Activated CD4-positive, alpha-beta T cell treated with anti-CD3 and anti-CD28 coated beads, Interleukin-2, amount 10 ng/mL, durations not matched to agents 7 days and 5 days (primary cell): Measurements from ENCODE around the gene EEFSEC. TPM values are rescaled to one million over a fixed set of nuclear protein-coding genes. Genes with fewer than 3 reads are reported as not detected.

ENCODE experiments used
- CTCF ChIA-PET: fragments of 350-600 bp; sonication (Branson Sonifier 250); formaldehyde crosslinking; loops from one replicate; lab custom pipeline; 2021; ENCODE audit warnings: antibody characterized with exemption; lab: Charles Lee
- POLR2A ChIA-PET: fragments of 350-600 bp; sonication (Branson Sonifier 250); formaldehyde crosslinking; loops from one replicate; lab custom pipeline; 2021; ENCODE audit warnings: antibody characterized with exemption; lab: Charles Lee
- DNase-seq: peaks from one replicate; pipeline ENCODE4 v3.0.0-alpha.2; 2020
- H3K27ac Mint-ChIP-seq: one replicate; pipeline ENCODE4 v1.8.0; 2021; ENCODE audit warnings: mild to moderate bottlenecking, moderate library complexity, mixed read lengths
- H3K27me3 Mint-ChIP-seq: one replicate; pipeline ENCODE4 v1.8.0; 2021; ENCODE audit warnings: mixed read lengths
- H3K36me3 Mint-ChIP-seq: one replicate; pipeline ENCODE4 v1.8.0; 2021; ENCODE audit warnings: low read depth, mixed read lengths
- H3K4me1 Mint-ChIP-seq: one replicate; pipeline ENCODE4 v1.8.0; 2021; ENCODE audit warnings: mixed read lengths
- H3K4me3 Mint-ChIP-seq: one replicate; pipeline ENCODE4 v1.8.0; 2021; ENCODE audit warnings: mild to moderate bottlenecking, moderate library complexity, mixed read lengths
- H3K9me3 Mint-ChIP-seq: one replicate; pipeline ENCODE4 v1.8.0; 2021; ENCODE audit warnings: mixed read lengths
- total RNA-seq, 2 experiments: library from RNA; stranded (reverse); gene quantifications; one replicate each; pipeline ENCODE4 v1.2.3, GENCODE V29; 2021

The EEFSEC gene
- total RNA-seq, 2 experiments from 2014 or later = 16.6 to 17.1 TPM

- no peaks in the 10 kb centered on the region for H3K27me3 Mint-ChIP-seq
- POLR2A ChIA-PET = no interaction called here
- no peaks in the 10 kb centered on the region for H3K4me1 Mint-ChIP-seq
- no peaks in the 10 kb centered on the region for H3K36me3 Mint-ChIP-seq
- H3K4me3 Mint-ChIP-seq = no peak overlapping the region
- CTCF ChIA-PET = interaction anchor here (0.6 to 1.3 kb wide), 3 partner anchors 24 to 447 kb away, joined by 3 to 4 read pairs (median 3); no protein-coding TSS in a partner anchor
- H3K9me3 Mint-ChIP-seq = no peaks in the 10 kb centered on the region
- no peak for DNase-seq
- no peak overlapping the region for H3K27ac Mint-ChIP-seq
Observed at GRCh38 chr3:128359846-128360642, 206.8 kb downstream of the EEFSEC start.

GRCh38 chr3:128360705-128361271, 207.5 kb downstream of the EEFSEC start:
- POLR2A ChIA-PET = no interaction called here

GRCh38 chr3:128362026-128362965, 209.0 kb downstream of the EEFSEC start:
- Mint-ChIP-seq H3K4me1 (no peaks in the 10 kb centered on the region), H3K9me3 (no peaks in the 10 kb centered on the region), H3K36me3 (no peaks in the 10 kb centered on the region), H3K4me3 (no peak overlapping the region), H3K27ac (no peak overlapping the region), H3K27me3 (no peaks in the 10 kb centered on the region)
- ChIA-PET POLR2A (no interaction called here), CTCF (interaction anchor here (1.1 to 1.7 kb wide), 3 partner anchors 8 to 18 kb away, joined by 3 to 5 read pairs (median 4); no protein-coding TSS in a partner anchor)
- DNase-seq = no peak

More at GRCh38 chr3:128360705-128361271, 207.5 kb downstream of the EEFSEC start:
- Mint-ChIP-seq H3K27ac (no peak overlapping the region), H3K27me3 (no peaks in the 10 kb centered on the region), H3K4me1 (no peaks in the 10 kb centered on the region), H3K4me3 (no peak overlapping the region), H3K9me3 (no peaks in the 10 kb centered on the region), H3K36me3 (no peaks in the 10 kb centered on the region)
- no peak for DNase-seq
- CTCF ChIA-PET = interaction anchor here (0.6 to 1.3 kb wide), 2 partner anchors 23 to 448 kb away, joined by 3 to 4 read pairs; no protein-coding TSS in a partner anchor

GRCh38 chr3:128364291-128364690, 211.0 kb downstream of the EEFSEC start:
- Mint-ChIP-seq H3K9me3 (no peaks in the 10 kb centered on the region), H3K27ac (no peak overlapping the region), H3K4me1 (no peaks in the 10 kb centered on the region), H3K27me3 (no peaks in the 10 kb centered on the region), H3K36me3 (no peaks in the 10 kb centered on the region), H3K4me3 (no peak overlapping the region)
- ChIA-PET CTCF (no interaction called here), POLR2A (no interaction called here)
- DNase-seq = no peak

GRCh38 chr3:128364808-128365360, 211.6 kb downstream of the EEFSEC start:
- no peaks in the 10 kb centered on the region for H3K27me3 Mint-ChIP-seq
- H3K36me3 Mint-ChIP-seq = no peaks in the 10 kb centered on the region
- no peak overlapping the region for H3K27ac Mint-ChIP-seq
- ChIA-PET POLR2A (no interaction called here), CTCF (interaction anchor here (0.8 kb wide), 1 partner anchor 18 kb away, joined by 3 read pairs; no protein-coding TSS in a partner anchor)
- no peaks in the 10 kb centered on the region for H3K9me3 Mint-ChIP-seq
- no peak overlapping the region for H3K4me3 Mint-ChIP-seq
- no peak for DNase-seq
- H3K4me1 Mint-ChIP-seq = no peaks in the 10 kb centered on the region

- no peak overlapping the region for H3K4me3 Mint-ChIP-seq
- no peaks in the 10 kb centered on the region for H3K9me3 Mint-ChIP-seq
- no peaks in the 10 kb centered on the region for H3K4me1 Mint-ChIP-seq
- ChIA-PET POLR2A (no interaction called here), CTCF (no interaction called here)
- H3K36me3 Mint-ChIP-seq = no peaks in the 10 kb centered on the region
- no peaks in the 10 kb centered on the region for H3K27me3 Mint-ChIP-seq
- no peak for DNase-seq
- no peak overlapping the region for H3K27ac Mint-ChIP-seq
Observed at GRCh38 chr3:128366136-128366535, 212.9 kb downstream of the EEFSEC start.

- no peaks in the 10 kb centered on the region for H3K36me3 Mint-ChIP-seq
- no peaks in the 10 kb centered on the region for H3K27me3 Mint-ChIP-seq
- DNase-seq = no peak
- no peak overlapping the region for H3K4me3 Mint-ChIP-seq
- ChIA-PET POLR2A (no interaction called here), CTCF (no interaction called here)
- H3K27ac Mint-ChIP-seq = no peak overlapping the region
- H3K4me1 Mint-ChIP-seq = no peaks in the 10 kb centered on the region
- no peaks in the 10 kb centered on the region for H3K9me3 Mint-ChIP-seq
Observed at GRCh38 chr3:128366652-128367051, 213.4 kb downstream of the EEFSEC start.

GRCh38 chr3:128367221-128367620, 213.9 kb downstream of the EEFSEC start:
- Mint-ChIP-seq H3K36me3 (no peaks in the 10 kb centered on the region), H3K4me3 (no peak overlapping the region), H3K27me3 (no peaks in the 10 kb centered on the region), H3K4me1 (no peaks in the 10 kb centered on the region), H3K27ac (no peak overlapping the region), H3K9me3 (no peaks in the 10 kb centered on the region)
- ChIA-PET CTCF (no interaction called here), POLR2A (no interaction called here)
- no peak for DNase-seq

- no peaks in the 10 kb centered on the region for H3K36me3 Mint-ChIP-seq
- no peaks in the 10 kb centered on the region for H3K9me3 Mint-ChIP-seq
- no peak for DNase-seq
- no peaks in the 10 kb centered on the region for H3K27me3 Mint-ChIP-seq
- POLR2A ChIA-PET = no interaction called here
- no peak overlapping the region for H3K27ac Mint-ChIP-seq
- no peak overlapping the region for H3K4me3 Mint-ChIP-seq
- CTCF ChIA-PET = interaction anchor here (1.1 kb wide), 1 partner anchor 20 kb away, joined by 4 read pairs; no protein-coding TSS in a partner anchor
- H3K4me1 Mint-ChIP-seq = peaks cover 4% of the 10 kb centered on the region
Observed at GRCh38 chr3:128367761-128368160, 214.5 kb downstream of the EEFSEC start.

GRCh38 chr3:128368626-128369025, 215.3 kb downstream of the EEFSEC start:
- ChIA-PET CTCF (interaction anchor here (1.1 kb wide), 3 partner anchors 12 to 46 kb away, joined by 3 to 5 read pairs (median 4); no protein-coding TSS in a partner anchor), POLR2A (no interaction called here)
- peaks cover 4% of the 10 kb centered on the region for H3K4me1 Mint-ChIP-seq
- no peaks in the 10 kb centered on the region for H3K27me3 Mint-ChIP-seq
- no peaks in the 10 kb centered on the region for H3K36me3 Mint-ChIP-seq
- no peak overlapping the region for H3K4me3 Mint-ChIP-seq
- no peak for DNase-seq
- H3K9me3 Mint-ChIP-seq = no peaks in the 10 kb centered on the region
- H3K27ac Mint-ChIP-seq = no peak overlapping the region

GRCh38 chr3:128369121-128369703, 215.9 kb downstream of the EEFSEC start:
- ChIA-PET POLR2A (no interaction called here), CTCF (interaction anchor here (1.1 to 1.6 kb wide), 3 partner anchors 13 to 45 kb away, joined by 3 to 6 read pairs (median 5); no protein-coding TSS in a partner anchor)
- DNase-seq = no peak
- Mint-ChIP-seq H3K4me3 (no peak overlapping the region), H3K36me3 (no peaks in the 10 kb centered on the region), H3K27me3 (no peaks in the 10 kb centered on the region), H3K9me3 (no peaks in the 10 kb centered on the region), H3K4me1 (peaks cover 4% of the 10 kb centered on the region), H3K27ac (no peak overlapping the region)
